HG02970 (cell line): ENCODE measurements around the gene TELO2.

ENCODE experiments used
- ATAC-seq: cut with Tn5 transposase; IDR thresholded peaks from one replicate; pipeline ENCODE4 v1.9.1; 2021; ENCODE audit warnings: mild to moderate bottlenecking, moderate library complexity, moderate number of reproducible peaks; ENCODE audit not compliant: unreplicated experiment, low FRiP score

TELO2 gene

DNA sequence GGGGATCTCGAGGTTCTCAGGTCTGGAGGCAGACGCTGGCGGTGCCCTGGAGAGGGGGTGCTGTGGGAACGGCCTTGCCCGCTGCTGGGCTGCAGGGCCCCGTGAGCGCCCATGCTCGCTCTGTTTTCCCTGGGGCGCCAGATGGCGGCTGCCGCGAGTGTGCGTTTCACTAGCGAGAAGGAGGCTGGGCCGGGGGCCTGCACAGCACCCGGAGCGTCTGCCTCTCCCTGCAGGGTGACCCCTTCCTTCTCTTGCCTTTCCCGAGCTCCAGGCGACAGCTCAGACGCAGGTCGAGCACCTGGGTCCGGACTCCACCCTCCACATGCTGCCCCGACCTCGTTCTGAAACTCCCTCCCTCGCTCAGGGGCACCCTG, 2.7 kb downstream of the TELO2 start:
- ATAC-seq = no peak

DNA sequence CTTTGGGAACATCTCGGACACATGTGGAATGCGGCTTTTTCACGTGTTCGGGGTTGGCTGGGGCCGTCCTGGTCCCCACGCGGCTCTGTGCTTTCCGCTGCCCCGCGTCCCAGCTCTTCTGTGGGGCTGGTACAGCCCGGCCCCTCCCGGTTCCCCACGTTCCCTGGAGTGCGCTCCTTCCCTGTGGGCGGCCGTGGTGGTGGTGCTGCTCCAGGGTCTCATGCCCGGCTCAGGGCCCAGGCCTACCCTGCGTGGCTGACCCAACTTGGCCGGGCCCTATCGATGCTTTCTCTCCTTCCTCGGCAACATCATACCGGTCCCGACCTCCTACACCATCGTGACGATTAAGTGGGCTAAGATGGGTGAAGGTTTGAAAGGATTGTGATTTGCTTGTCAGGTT, 3.3 kb downstream of the TELO2 start:
- ATAC-seq = no peak

DNA sequence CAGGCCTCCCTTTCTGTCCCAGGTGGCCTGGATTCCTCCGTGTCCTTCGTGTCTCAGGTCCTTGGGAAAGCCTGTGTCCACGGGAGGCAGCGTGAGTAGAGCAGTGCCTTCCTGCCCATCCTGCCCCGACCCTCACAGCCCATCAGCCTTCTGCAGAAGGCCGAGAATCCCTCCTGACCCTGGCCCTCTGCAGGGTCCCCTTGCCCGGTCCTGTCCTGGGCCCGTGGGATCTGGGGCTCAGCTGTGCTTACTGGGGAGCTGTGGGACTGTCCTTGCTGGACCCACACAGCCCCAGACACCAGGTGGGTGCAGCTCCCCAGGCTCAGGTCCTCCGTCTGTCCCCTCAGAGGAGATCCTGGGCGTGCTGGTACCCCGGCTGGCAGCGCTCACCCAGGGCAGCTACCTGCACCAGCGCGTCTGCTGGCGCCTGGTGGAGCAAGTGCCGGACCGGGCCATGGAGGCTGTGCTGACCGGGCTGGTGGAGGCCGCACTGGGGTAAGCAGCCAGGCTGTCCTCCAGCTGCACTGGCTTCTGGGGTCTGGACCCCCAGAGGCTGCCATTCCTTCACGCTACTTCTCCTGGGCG, 3.9 kb downstream of the TELO2 start:
- no peak for ATAC-seq

DNA sequence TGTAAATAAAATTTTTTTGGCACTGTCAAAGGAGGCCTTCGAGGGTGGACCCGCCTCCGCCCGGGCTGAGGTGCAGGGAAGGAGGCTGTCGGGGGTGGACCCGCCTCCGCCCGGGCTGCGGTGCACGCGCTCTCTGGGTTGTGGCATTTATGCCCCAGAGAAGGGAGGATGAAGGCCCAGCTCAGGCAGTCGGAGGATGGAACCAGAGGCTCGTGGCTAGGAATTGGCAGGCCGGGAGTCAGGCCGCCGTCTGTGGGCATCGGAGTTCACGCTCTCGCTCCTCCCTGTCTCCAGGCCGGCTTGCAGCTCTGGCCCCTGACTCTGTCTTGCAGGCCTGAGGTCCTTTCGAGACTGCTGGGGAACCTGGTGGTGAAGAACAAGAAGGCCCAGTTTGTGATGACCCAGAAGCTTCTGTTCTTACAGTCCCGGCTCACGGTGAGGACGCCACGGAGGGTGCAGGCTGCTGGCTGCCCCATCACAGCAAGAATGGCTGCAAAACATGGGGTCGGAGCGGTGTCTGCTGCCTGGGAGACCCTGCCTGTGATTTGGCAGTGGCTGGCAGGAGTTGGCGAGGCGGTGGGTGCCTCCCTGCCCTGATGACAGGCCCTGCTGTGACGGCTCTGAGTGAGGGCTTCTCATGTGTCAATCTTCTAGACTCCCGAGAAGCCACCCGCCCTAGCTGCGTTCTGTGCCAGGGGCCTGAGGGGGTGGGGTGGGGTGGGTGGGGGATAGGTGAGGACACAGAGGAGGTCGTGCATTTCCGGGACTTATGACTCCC, 5.9 kb downstream of the TELO2 start:
- no peak for ATAC-seq

DNA sequence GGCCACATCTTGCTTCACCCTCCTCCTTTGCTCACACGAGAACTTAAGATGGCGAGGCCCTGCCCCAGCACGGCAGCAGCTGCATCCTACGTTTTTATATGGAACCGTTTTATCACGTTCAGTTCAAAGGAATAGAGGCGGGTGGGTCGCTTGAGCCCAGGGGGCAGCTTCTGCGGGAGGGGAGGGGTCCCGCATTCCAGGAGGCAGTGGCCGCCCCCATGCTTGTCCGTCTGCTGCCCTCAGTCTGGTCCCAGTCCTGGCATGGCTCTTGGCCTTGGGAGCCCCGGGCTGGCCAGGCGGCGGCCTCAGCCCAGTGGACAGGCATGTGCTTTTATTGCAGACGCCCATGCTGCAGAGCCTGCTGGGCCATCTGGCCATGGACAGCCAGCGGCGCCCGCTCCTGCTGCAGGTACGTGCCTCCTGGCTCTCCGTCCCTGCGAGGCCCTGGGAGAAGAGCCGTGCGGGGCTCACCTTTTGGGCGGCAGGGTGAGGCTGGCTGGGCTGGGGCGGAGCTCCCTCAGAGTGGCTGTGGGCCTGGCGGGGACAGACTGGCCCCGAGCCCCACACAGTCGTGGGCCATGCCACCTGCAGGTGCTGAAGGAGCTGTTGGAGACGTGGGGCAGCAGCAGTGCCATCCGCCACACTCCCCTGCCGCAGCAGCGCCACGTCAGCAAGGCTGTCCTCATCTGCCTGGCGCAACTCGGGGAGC, 6.8 kb downstream of the TELO2 start:
- no peak for ATAC-seq

DNA sequence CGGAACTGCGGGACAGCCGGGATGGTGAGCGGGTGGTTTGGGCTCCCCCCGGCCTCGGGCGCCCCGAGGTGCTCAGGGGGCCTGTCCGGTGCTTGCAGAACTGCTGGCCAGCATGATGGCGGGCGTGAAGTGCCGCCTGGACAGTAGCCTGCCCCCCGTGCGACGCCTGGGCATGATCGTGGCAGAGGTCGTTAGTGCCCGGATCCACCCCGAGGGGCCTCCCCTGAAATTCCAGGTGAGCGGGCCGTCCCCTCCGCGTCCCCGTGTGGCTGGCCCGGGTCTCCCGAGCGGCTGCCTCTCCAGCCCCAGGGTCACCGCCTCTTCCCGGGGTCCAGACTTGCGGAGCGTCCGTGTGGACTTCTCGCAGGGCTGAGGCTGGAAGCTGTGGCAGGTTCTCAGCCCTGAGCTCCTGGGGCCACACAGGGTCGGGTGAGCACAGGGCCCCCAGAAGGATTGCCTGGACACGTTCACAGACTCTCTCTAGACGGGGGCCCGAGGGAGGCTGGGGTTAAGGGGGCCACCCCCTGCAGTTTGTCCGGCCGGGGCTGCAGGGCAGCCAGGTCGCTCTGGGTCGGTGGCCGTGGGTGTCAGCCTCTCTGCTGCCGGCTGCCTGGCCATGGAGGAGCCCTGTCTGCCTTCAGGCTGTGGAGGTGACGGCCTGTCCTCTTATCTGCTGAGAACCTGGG, 7.4 kb downstream of the TELO2 start:
- ATAC-seq = no peak

DNA sequence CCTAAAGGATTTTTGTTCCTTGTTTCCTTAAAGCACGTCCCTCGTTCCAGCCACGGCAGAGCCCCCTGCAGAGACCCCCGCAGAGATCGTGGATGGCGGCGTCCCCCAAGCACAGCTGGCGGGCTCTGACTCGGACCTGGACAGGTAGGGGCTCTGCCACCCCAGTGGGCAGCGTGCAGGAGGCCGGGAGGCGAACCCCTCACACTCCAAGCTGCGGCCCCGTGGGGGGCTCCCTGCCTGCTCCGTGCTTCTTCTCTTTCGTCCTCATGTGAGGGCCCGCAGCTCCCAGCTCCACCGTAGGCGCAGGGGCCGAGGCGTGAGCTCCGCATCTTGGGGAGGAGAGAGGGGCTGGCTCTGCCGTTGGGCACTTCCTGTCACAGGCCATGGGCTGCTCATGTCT, 8.5 kb downstream of the TELO2 start:
- ATAC-seq = no peak

DNA sequence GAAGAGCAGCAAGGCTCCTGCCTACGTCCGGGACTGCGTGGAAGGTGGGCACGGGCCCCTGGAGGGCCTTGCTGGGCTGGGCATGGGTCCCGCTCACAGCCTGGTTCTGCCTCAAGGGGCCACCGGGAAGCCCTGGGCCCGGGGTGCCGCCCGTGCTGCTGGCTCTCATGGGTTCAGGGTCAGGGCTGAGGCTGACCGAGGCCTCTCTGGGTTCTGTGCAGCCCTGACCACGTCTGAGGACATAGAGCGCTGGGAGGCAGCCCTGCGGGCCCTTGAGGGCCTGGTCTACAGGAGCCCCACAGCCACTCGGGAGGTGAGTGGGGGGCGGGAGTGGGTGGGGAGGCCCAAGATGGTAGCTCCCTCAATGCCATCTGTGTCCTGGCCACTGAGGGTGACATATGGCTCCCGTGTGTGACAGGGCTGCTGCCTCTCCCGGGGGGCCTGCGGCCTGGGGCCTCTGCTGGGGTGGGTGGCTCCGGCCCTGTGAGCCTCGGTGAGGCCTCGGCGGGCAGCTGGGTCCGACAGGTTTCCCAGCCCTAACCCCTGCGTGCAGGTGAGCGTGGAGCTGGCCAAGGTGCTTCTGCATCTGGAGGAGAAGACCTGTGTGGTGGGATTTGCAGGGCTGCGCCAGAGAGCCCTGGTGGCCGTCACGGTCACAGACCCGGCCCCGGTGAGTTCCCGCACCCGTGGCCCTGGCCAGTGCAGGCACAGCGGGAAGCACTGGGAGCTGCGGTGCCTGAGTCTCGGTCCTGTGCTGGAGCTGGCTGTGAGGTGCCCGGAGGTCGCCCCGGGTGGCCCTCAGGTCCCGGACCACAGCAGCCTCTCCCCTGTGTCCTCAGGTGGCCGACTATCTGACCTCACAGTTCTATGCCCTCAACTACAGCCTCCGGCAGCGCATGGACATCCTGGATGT, 9.2 kb downstream of the TELO2 start:
- no peak for ATAC-seq

DNA sequence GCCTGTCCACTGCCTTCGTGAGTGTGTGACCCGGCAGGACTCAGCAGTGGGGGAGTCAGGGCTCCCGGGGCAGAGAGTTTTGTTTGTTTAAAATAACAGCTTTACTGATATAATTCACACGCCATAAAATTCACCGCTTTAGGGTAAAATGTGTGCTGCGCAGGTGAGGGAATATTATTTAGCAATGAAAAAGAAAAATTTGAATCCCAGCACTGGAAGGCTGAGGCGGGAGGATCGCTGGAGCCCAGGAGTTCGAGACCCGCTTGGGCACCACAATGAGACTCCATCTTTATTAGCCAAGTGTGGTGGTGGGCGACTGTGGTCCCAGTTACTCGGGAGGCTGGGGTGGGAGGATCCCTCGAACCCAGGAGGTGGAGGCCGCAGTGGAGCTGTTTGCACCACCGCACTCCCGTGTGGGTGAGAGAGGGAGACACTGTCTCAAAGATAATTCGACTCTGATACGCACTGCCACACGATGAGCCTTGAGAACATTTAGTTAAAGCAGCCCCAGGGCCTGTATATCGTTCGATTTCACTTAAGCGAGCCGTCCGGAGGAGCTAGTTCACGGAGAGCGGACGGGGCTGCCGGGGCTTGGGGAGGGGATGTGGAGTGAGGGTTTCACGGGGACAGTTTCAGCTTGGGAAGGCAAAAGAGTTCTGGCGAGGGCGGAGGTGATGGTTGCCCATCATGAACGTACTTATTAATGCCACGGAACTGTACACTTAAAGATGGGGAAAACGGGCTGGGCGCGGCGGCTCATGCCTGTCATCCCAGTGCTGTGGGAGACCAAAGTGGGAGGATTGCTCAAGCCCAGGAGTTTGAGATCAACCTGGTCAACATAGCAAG, 10.2 kb downstream of the TELO2 start:
- ATAC-seq = no peak

DNA sequence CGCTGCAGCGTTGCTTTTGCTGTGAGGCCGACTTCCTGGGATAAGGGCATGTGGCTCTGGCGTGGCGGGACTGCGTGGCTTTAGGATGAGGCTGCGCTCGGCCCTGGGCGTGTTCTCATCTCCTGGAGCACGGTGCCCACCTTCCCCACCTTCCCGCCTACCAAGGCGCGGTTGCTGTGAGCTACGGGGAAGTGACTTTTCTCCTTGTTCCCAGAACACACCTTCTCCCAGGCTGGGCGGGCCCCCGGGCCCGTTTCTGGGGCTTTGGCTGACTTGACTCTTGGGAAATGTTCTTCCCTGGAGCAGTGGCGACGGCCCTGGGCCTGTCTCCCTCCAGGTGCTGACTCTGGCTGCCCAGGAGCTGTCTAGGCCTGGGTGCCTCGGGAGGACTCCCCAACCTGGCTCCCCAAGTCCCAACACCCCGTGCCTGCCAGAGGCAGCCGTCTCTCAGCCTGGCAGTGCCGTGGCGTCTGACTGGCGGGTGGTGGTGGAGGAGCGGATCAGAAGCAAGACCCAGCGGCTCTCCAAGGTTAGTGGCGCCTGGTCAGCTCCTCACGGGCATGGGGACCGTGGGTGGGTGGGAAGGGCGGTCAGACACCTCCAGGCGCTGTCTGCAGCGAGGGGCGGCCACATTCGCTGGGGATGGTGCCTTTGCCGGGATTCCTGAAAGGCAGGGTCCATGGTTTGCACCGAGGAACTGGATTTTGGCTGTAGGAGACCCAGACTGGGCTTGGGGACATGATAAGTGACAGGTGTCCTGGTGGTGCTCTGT, 12.1 kb downstream of the TELO2 start:
- ATAC-seq = no peak

DNA sequence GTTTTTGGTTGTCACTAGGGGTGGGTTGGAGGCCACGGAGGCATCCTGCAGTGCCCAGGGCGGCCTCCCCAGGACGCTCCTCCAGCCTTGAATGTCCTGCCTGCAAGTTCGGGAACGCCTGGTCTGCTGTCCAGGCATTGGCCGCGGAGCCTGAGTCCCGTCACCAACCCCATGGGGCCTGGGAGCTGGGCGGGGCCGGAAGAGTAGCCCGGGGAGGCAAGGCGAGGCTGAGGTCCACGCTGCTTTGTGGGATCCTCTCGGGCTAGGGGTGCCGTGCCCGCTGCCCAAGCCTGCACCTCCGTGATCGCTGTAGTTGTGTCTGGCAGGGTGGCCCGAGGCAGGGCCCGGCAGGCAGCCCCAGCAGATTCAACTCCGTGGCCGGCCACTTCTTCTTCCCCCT, 12.8 kb downstream of the TELO2 start:
- no peak for ATAC-seq

DNA sequence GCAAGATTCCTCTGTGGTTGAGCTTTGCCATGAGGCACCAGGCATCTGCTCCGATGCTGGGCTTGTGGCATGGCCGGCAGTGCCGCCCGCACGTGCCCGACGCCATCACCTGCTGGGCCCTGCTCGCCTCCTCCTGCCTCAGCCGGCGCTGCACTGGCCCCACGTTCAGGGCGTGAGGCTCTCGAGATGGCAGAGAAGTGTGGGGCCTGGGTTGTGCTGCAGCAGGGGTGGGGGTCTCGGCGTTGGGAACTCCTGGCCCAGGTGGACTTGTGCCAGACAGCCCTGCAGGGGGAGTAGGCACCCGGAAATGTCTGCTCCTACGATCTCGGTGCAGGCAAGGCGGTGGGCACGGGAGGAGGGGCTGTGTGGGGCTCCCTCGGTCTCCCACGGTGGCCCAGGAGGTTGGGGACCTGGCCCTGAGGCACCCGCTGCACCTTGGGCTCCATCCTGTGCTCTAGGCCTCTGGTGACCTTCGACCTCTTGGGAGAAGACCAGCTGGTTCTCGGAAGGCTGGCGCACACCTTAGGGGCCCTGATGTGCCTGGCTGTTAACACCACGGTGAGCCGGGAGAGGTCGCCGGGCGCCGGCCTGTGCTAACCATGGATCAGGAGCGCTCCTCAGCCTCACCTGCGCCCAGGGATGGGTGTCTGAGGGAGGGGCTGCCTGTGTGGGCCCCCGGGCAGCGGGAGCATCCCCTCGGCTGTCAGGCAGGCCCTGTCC, 13.5 kb downstream of the TELO2 start:
- no peak for ATAC-seq

DNA sequence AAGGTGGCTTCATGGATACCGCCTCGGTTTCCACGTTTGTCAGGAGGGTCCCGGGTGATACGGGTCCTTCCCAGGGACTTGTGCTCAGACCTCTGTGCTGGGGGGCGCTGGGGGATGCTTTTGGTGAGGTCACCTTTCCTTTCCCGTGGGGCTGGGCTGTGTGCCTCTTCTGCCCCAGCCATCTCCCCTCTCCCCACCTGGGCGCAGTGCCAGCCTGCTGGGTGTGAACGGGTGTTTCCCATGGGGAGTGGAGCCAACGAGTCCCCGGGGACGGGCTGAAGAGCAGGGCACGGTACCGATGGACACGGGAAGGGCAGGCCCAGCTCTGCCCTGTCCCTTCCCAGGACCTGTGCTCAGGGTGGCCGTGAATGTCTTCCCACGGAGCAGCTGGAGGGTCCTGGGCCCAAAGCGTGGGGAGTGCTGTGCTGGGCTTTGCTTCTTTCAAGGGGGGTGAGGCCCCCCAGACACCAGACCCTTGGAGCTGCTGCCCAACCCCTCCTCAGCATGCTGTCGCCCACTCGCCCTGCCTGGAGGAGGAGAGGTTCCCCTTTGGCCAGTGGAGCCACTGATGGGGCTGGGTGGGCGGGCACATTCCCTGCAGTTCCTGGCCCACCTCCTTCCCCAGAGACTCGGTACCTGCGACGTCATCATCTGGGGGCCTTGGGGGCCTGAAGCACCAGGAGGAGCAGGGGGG, 15.5 kb downstream of the TELO2 start:
- no peak for ATAC-seq

DNA sequence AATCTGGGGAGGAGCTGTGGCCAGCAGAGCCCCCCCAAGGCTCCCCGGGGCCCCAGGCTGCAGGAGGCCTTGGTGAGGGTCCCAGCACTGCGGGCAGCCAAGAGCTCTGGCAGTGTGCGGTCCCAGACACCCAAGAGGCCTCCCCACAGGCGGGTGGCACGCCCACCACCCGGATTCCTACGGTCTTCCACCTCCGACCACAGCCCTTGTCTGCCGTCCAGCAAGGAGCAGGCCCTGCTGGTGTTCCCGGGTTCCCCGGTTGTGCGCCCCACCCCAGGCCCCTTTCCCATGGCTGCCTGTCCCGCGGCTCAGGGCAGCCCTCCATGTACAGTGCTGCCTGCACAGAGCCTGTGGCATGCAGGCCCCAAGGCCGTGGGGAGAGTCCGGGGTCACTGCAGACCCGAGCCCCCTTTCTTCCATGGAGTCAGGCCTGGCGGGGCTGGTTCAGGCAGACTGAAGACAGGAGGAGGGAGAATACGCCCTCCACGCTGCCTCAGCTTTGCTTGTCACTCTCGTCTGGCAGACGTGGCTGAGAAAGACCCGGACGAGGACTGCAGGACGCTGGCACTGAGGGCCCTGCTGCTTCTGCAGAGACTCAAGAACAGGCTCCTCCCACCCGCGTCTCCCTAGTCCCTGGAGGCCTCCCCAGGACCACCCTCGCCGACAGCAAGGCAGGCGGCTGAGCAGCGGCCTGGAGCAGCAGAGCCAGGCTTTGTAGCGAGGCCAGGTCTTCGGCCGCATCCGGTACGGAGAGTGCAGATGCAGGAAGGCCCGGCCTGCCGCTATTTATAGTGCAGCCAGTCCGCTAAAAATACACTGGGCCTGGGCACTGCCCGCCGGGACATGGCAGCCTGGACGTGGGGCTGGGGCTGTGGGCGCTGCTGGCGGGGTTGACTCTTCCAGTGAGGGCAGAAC, 16.4 kb downstream of the TELO2 start:
- no peak for ATAC-seq

DNA sequence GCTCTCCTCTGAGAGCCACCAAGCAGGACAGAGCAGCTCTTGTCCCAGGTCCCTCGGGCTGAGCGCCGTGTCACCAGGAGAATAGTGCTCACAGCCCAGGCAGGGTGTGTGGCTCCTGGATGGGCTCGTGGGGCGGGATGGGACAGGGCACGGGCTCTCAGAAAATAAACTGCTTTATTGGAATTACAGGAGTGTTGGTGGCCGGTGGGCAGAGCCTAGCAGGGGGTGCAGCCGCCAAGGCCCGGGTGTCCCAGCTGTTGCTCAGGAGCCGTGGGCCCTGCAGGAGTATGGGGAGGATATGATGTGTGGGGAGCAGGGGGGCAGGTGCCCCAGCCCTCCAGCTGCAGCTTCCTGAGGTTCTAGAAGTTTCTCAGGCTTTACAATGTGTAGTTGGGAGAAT, 17.1 kb downstream of the TELO2 start:
- ATAC-seq = no peak

DNA sequence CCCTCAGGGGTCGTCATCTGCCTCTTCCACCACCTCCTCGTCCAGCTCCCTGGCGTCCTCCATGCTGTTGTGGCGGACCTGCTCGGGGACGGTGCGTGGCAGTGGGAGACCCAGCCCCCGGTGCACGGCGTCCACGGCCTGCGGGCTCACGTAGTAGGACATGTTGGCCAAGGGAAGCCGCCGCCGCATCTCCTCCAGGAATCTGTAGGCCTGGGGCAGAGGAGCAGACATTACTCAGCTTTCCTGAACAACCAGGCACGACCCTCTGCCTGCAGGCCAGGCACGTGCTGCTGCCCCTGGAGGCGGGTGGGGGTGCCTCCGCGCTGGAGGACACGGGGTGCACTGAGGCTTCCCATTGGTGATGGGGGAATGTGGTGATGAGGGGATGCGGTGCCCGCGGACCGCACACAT, 17.8 kb downstream of the TELO2 start:
- ATAC-seq = no peak
